ENCODE data around the gene NFE2L2. TPM values are rescaled to one million over a fixed set of nuclear protein-coding genes. Genes with fewer than 3 reads are reported as not detected.

NFE2L2 gene
- total and polyA plus RNA-seq, 2 donors (not counting 1 experiment from before 2014, with no cell fraction given) = 16.8 to 93.6 TPM

DNA sequence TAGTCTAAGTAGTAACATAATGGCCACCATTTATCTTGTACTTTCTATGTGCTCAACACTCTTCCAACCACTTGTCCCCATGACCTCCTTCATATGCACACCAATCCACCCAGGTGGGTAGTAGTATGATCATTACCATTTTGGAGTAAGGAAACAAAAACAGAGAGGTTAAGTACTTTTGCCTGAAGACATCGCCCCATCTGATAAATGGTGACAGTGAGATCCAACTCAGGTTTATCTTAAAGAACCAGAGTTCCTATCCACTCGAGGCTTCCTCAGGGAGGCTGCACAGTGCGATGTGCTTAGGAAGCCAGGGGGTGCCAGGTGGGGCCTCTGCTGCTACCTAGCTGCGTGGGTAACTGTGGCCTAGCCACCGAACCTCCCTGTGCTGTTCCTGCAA lies 14.1 kb downstream of the NFE2L2 start:
- H3K27me3 Mint-ChIP-seq = no peaks in the 10 kb centered on the region
- no peak overlapping the region for H3K4me3 Mint-ChIP-seq
- Histone ChIP-seq H3K36me3 (replicated peaks in 1 of 2; ENCODE audit: control extremely low read depth in 1 of 2, control insufficient read depth in 1 of 2, extremely low read depth in 1 of 2, insufficient read depth in 2 of 2, low read length in 1 of 2) (peaks cover 0 to 16% of the 10 kb centered on the region in 2 experiments), H3K79me2 (ENCODE audit: control insufficient read depth, insufficient read depth, low read length) (peaks cover 100% of the 10 kb centered on the region), H3K4me2 (replicated peaks; ENCODE audit: low read depth, low read length, poor library complexity, severe bottlenecking) (no peak overlapping the region), H2AFZ (ENCODE audit: insufficient read depth, low read depth, low read length, poor library complexity, severe bottlenecking) (no peak overlapping the region), H3K27ac (ENCODE audit: low read length in 2 of 2) (no peak overlapping the region), H3K4me1 (ENCODE audit: control insufficient read depth in 2 of 2, insufficient read depth in 2 of 2, low read length in 2 of 2) (peaks cover 26 to 28% of the 10 kb centered on the region in 2 donors), H3K4me3 (ENCODE audit: control extremely low read depth in 1 of 5, extremely low read depth in 1 of 5, insufficient read depth in 1 of 5, low read depth in 2 of 5, low read length in 4 of 5) (no peak overlapping the region), H3K27me3 (replicated peaks in 1 of 4; ENCODE audit: control extremely low read depth in 1 of 4, control insufficient read depth in 3 of 4, insufficient read depth in 4 of 4, low read length in 3 of 4) (no peaks in the 10 kb centered on the region), H3K9ac (ENCODE audit: low read length) (no peak overlapping the region), H4K20me1 (ENCODE audit: control insufficient read depth, insufficient read depth, low read length, poor library complexity, severe bottlenecking) (peaks cover 92% of the 10 kb centered on the region), H3K9me3 (ENCODE audit: control extremely low read depth in 1 of 3, control insufficient read depth in 2 of 3, insufficient read depth in 1 of 3, low read length in 2 of 3) (no peaks in the 10 kb centered on the region)
- CTCF ChIA-PET = interaction anchor here (0.9 to 1.5 kb wide), 2 partner anchors 13 to 86 kb away, joined by 3 to 5 read pairs; no protein-coding TSS in a partner anchor
- WGBS (ENCODE audit: insufficient coverage) = 96% methylated on average over 5 of the region's 5 CpGs
- intact Hi-C loops (cut with micrococcal nuclease) = no loop called here
- TF ChIP-seq, protein P1, sequence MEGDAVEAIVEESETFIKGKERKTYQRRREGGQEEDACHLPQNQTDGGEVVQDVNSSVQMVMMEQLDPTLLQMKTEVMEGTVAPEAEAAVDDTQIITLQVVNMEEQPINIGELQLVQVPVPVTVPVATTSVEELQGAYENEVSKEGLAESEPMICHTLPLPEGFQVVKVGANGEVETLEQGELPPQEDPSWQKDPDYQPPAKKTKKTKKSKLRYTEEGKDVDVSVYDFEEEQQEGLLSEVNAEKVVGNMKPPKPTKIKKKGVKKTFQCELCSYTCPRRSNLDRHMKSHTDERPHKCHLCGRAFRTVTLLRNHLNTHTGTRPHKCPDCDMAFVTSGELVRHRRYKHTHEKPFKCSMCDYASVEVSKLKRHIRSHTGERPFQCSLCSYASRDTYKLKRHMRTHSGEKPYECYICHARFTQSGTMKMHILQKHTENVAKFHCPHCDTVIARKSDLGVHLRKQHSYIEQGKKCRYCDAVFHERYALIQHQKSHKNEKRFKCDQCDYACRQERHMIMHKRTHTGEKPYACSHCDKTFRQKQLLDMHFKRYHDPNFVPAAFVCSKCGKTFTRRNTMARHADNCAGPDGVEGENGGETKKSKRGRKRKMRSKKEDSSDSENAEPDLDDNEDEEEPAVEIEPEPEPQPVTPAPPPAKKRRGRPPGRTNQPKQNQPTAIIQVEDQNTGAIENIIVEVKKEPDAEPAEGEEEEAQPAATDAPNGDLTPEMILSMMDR (IDR thresholded peaks at IDR 0.05) = no peak
- no peak for TF ChIP-seq EZH2 (IDR thresholded peaks at IDR 0.05; ENCODE audit: borderline replicate concordance, insufficient read depth, low read depth, low read length, poor library complexity, severe bottlenecking)
- no peaks in the 10 kb centered on the region for H3K9me3 Mint-ChIP-seq (ENCODE audit: insufficient read depth)
- DNase-seq (no peak), ATAC-seq (ENCODE audit: low read depth) (no peak)
- H3K27ac Mint-ChIP-seq = no peak overlapping the region
- peaks cover 72% of the 10 kb centered on the region for H3K4me1 Mint-ChIP-seq
- POLR2A ChIA-PET = no interaction called here

DNA sequence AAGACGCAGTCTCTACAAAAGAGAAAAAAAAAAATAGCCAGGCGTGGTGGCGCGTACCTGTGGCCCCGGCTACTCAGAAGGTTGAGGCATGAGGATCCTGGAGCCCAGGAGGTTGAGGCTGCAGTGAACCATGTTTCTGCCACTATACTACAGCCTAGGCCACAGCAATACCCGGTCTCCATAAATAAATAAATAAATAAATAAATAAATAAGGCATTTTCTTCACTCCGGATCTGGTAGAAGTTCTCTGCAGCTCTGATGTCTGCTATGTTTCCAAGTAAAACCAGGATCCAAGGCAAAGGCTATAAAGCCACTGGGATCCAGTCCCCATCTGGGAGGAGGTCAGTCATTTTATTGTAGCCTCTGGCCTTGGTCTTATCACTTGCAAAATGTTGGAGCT lies 15.5 kb downstream of the NFE2L2 start:
- Histone ChIP-seq H3K4me2 (replicated peaks; ENCODE audit: low read depth, low read length, poor library complexity, severe bottlenecking) (no peak overlapping the region), H3K27ac (ENCODE audit: low read length in 2 of 2) (no peak overlapping the region), H3K27me3 (replicated peaks in 1 of 4; ENCODE audit: control extremely low read depth in 1 of 4, control insufficient read depth in 3 of 4, insufficient read depth in 4 of 4, low read length in 3 of 4) (no peaks in the 10 kb centered on the region), H3K36me3 (replicated peaks in 1 of 2; ENCODE audit: control extremely low read depth in 1 of 2, control insufficient read depth in 1 of 2, extremely low read depth in 1 of 2, insufficient read depth in 2 of 2, low read length in 1 of 2) (peaks cover 0 to 16% of the 10 kb centered on the region in 2 experiments), H3K9ac (ENCODE audit: low read length) (no peak overlapping the region), H3K79me2 (ENCODE audit: control insufficient read depth, insufficient read depth, low read length) (peaks cover 100% of the 10 kb centered on the region), H3K9me3 (ENCODE audit: control extremely low read depth in 1 of 3, control insufficient read depth in 2 of 3, insufficient read depth in 1 of 3, low read length in 2 of 3) (no peaks in the 10 kb centered on the region), H3K4me3 (ENCODE audit: control extremely low read depth in 1 of 5, extremely low read depth in 1 of 5, insufficient read depth in 1 of 5, low read depth in 2 of 5, low read length in 4 of 5) (no peak overlapping the region), H4K20me1 (ENCODE audit: control insufficient read depth, insufficient read depth, low read length, poor library complexity, severe bottlenecking) (peaks cover 91% of the 10 kb centered on the region), H2AFZ (ENCODE audit: insufficient read depth, low read depth, low read length, poor library complexity, severe bottlenecking) (no peak overlapping the region), H3K4me1 (ENCODE audit: control insufficient read depth in 2 of 2, insufficient read depth in 2 of 2, low read length in 2 of 2) (peaks cover 15 to 20% of the 10 kb centered on the region in 2 donors)
- H3K27me3 Mint-ChIP-seq = no peaks in the 10 kb centered on the region
- ATAC-seq (ENCODE audit: low read depth) (no peak), DNase-seq (no peak)
- no peak overlapping the region for H3K27ac Mint-ChIP-seq
- intact Hi-C loops (cut with micrococcal nuclease) = no loop called here
- TF ChIP-seq, protein P1 (IDR thresholded peaks at IDR 0.05) = no peak
- TF ChIP-seq EZH2 (IDR thresholded peaks at IDR 0.05; ENCODE audit: borderline replicate concordance, insufficient read depth, low read depth, low read length, poor library complexity, severe bottlenecking) = no peak
- WGBS (ENCODE audit: insufficient coverage) = 100% methylated on average over 3 of the region's 7 CpGs
- peaks cover 70% of the 10 kb centered on the region for H3K4me1 Mint-ChIP-seq
- POLR2A ChIA-PET = no interaction called here
- H3K9me3 Mint-ChIP-seq (ENCODE audit: insufficient read depth) = no peaks in the 10 kb centered on the region
- CTCF ChIA-PET = interaction anchor here (0.7 kb wide), 1 partner anchor 338 kb away, joined by 3 read pairs; no protein-coding TSS in a partner anchor
- H3K4me3 Mint-ChIP-seq = no peak overlapping the region
